ENCODE measurements around the gene PARD3. TPM values are rescaled to one million over a fixed set of nuclear protein-coding genes. Genes with fewer than 3 reads are reported as not detected.
"Not testable (repeated sequence)": the region's sequence is repeated elsewhere in the genome, so short reads cannot be mapped to it uniquely, and the experiment has no call there.

The PARD3 gene
- total RNA-seq, 4 donors from 2014 or later = 115 to 226 (median 141) TPM

GRCh38 chr10:34649385-34649784 is 165.7 kb downstream of the PARD3 start:
- no peaks in the 10 kb centered on the region for H3K27me3 ChIP-seq
- DNase-seq (ENCODE audit: low spot score in 2 of 2) = no peak
- H3K27ac ChIP-seq = no peak overlapping the region
- TF ChIP-seq CTCF (IDR thresholded peaks at IDR 0.05) (no peak), POLR2A (IDR thresholded peaks at IDR 0.05) (no peak), EP300 (IDR thresholded peaks at IDR 0.05) (no peak), POLR2AphosphoS5 (IDR thresholded peaks at IDR 0.05) (no peak)
- no peaks in the 10 kb centered on the region for H3K9me3 ChIP-seq
- H3K36me3 ChIP-seq = no peaks in the 10 kb centered on the region
- WGBS = 94% methylated on average over 3 of the region's 3 CpGs
- H3K4me3 ChIP-seq = no peak overlapping the region
- H3K4me1 ChIP-seq = peaks cover 9% of the 10 kb centered on the region

GRCh38 chr10:34648919-34649318 is 166.2 kb downstream of the PARD3 start:
- H3K4me1 ChIP-seq = peaks cover 9% of the 10 kb centered on the region
- no peaks in the 10 kb centered on the region for H3K27me3 ChIP-seq
- no peak overlapping the region for H3K4me3 ChIP-seq
- H3K36me3 ChIP-seq = no peaks in the 10 kb centered on the region
- WGBS = 85% methylated on average over 4 of the region's 5 CpGs
- H3K27ac ChIP-seq = no peak overlapping the region
- TF ChIP-seq EP300 (IDR thresholded peaks at IDR 0.05) (no peak), POLR2A (IDR thresholded peaks at IDR 0.05) (no peak), POLR2AphosphoS5 (IDR thresholded peaks at IDR 0.05) (no peak), CTCF (IDR thresholded peaks at IDR 0.05) (no peak)
- no peak for DNase-seq (ENCODE audit: low spot score in 2 of 2)
- H3K9me3 ChIP-seq = no peaks in the 10 kb centered on the region

- no peak for TF ChIP-seq EP300 (IDR thresholded peaks at IDR 0.05)
- no peak for TF ChIP-seq POLR2A (IDR thresholded peaks at IDR 0.05)
- TF ChIP-seq CTCF (IDR thresholded peaks at IDR 0.05) = no peak
- TF ChIP-seq POLR2AphosphoS5 (IDR thresholded peaks at IDR 0.05) = no peak
- Histone ChIP-seq H3K27ac (no peak overlapping the region), H3K9me3 (no peaks in the 10 kb centered on the region), H3K4me1 (peaks cover 7% of the 10 kb centered on the region), H3K36me3 (no peaks in the 10 kb centered on the region), H3K4me3 (no peak overlapping the region), H3K27me3 (no peaks in the 10 kb centered on the region)
- 87% methylated on average over 12 of the region's 12 CpGs for WGBS
- DNase-seq (ENCODE audit: low spot score in 2 of 2) = no peak
These were observed 166.9 kb downstream of the PARD3 start for GRCh38 chr10:34647875-34648865.

- Histone ChIP-seq H3K4me1 (peaks cover 6% of the 10 kb centered on the region), H3K27ac (no peak overlapping the region), H3K36me3 (no peaks in the 10 kb centered on the region), H3K4me3 (no peak overlapping the region), H3K27me3 (no peaks in the 10 kb centered on the region), H3K9me3 (no peaks in the 10 kb centered on the region)
- DNase-seq (ENCODE audit: low spot score in 2 of 2) = no peak
- 86% methylated on average over 7 of the region's 7 CpGs for WGBS
- no peak for TF ChIP-seq POLR2A (IDR thresholded peaks at IDR 0.05)
- no peak for TF ChIP-seq CTCF (IDR thresholded peaks at IDR 0.05)
- TF ChIP-seq POLR2AphosphoS5 (IDR thresholded peaks at IDR 0.05) = no peak
- no peak for TF ChIP-seq EP300 (IDR thresholded peaks at IDR 0.05)
These were observed 167.9 kb downstream of the PARD3 start for GRCh38 chr10:34647160-34647559.

DNA sequence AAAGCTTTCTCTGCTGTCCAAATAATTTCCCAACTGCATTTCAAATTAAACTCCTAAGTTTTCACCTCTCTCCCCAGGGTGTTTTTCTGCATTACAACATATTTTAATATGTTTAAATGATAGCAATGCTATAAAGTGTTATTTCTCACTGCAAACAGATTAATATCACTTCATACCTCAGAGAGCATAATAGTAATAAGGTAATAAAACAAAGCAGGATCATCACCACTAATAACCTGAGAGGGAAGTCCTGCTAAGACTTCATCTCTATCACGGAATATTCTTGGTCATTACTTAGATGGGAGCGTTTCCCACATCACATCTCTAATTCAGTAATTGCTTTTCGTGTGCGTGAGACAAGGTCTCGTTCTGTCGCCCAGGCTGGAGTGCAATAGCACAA is 168.8 kb downstream of the PARD3 start:
- TF ChIP-seq CTCF (IDR thresholded peaks at IDR 0.05) (no peak), EP300 (IDR thresholded peaks at IDR 0.05) (no peak), POLR2AphosphoS5 (IDR thresholded peaks at IDR 0.05) (no peak), POLR2A (IDR thresholded peaks at IDR 0.05) (no peak)
- 95% methylated on average over 6 of the region's 6 CpGs for WGBS

GRCh38 chr10:34644815-34645214 is 170.3 kb downstream of the PARD3 start:
- H3K4me1 ChIP-seq; H3K27me3 ChIP-seq; H3K27ac ChIP-seq; DNase-seq (ENCODE audit: low spot score in 2 of 2); H3K4me3 ChIP-seq; H3K9me3 ChIP-seq; H3K36me3 ChIP-seq: not testable (repeated sequence)
- WGBS = 90% methylated on average over 3 of the region's 3 CpGs

More for the DNA sequence above, 168.8 kb downstream of the PARD3 start:
- Histone ChIP-seq H3K36me3 (no peaks in the 10 kb centered on the region), H3K27ac (no peak overlapping the region), H3K4me1 (peaks cover 5% of the 10 kb centered on the region), H3K27me3 (no peaks in the 10 kb centered on the region), H3K9me3 (no peaks in the 10 kb centered on the region), H3K4me3 (no peak overlapping the region)
- DNase-seq (ENCODE audit: low spot score in 2 of 2) = no peak
